Neuronal stem cell (in vitro differentiated cells): Measurements from ENCODE around the gene SIX2.

Experiments used
- DNase-seq: peaks from one replicate; pipeline ENCODE4 v3.0.0-alpha.2; 2013; ENCODE audit warnings: low spot score
- H2AFZ ChIP-seq: one replicate; pipeline ENCODE4 v1.6.1; 2013; ENCODE audit warnings: mild to moderate bottlenecking, low read length, inconsistent platforms
- H2AK5ac ChIP-seq: 2 replicates; pipeline ENCODE4 v1.6.1; 2013; ENCODE audit warnings: low read depth, mild to moderate bottlenecking, inconsistent platforms, low read length, moderate library complexity, mixed read lengths
- H2BK120ac ChIP-seq: 2 replicates; pipeline ENCODE4 v1.6.1; 2013; ENCODE audit warnings: low read depth, mild to moderate bottlenecking, inconsistent platforms, low read length, moderate library complexity, mixed read lengths
- H2BK12ac ChIP-seq: one replicate; pipeline ENCODE4 v1.6.1; 2013; ENCODE audit warnings: low read length, inconsistent platforms
- H2BK15ac ChIP-seq: 2 replicates; pipeline ENCODE4 v1.6.1; 2013; ENCODE audit warnings: mild to moderate bottlenecking, low read length, inconsistent platforms, mixed read lengths
- H2BK5ac ChIP-seq: one replicate; pipeline ENCODE4 v1.6.1; 2013; ENCODE audit warnings: inconsistent platforms, mild to moderate bottlenecking, low read length, moderate library complexity
- H3K14ac ChIP-seq: one replicate; pipeline ENCODE4 v1.6.1; 2013; ENCODE audit warnings: low read length, inconsistent platforms
- H3K18ac ChIP-seq: 2 replicates; pipeline ENCODE4 v1.6.1; 2013; ENCODE audit warnings: low read length, inconsistent platforms
- H3K23ac ChIP-seq: 2 replicates; pipeline ENCODE4 v1.6.1; 2013; ENCODE audit warnings: low read depth, mild to moderate bottlenecking, mixed read lengths, low read length, inconsistent platforms; ENCODE audit not compliant: poor library complexity
- H3K27ac ChIP-seq: replicated peaks from 3 replicates; pipeline ENCODE4 v1.5.1; 2013; ENCODE audit warnings: low read length, inconsistent platforms
- H3K27me3 ChIP-seq, 3 experiments: 2 replicates each; pipeline ENCODE4 v1.6.1; 2013; ENCODE audit warnings: low read length in 3 of 3, mild to moderate bottlenecking in 2 of 3, inconsistent platforms in 1 of 3, low read depth in 1 of 3, mixed read lengths in 1 of 3, moderate library complexity in 1 of 3; ENCODE audit not compliant: control insufficient read depth in 3 of 3, insufficient read depth in 3 of 3
- H3K36me3 ChIP-seq, 2 donors: replicated peaks in 1 of 2; 2 replicates each; pipeline ENCODE4 v1.6.1; 2013; ENCODE audit warnings: low read length in 2 of 2; ENCODE audit not compliant: control insufficient read depth in 2 of 2, insufficient read depth in 2 of 2
- H3K4ac ChIP-seq: 2 replicates; pipeline ENCODE4 v1.6.1; 2013; ENCODE audit warnings: inconsistent platforms, mild to moderate bottlenecking, low read length, moderate library complexity
- H3K4me1 ChIP-seq, 2 donors: 1 replicate in 1 of 2; 2 replicates in 1 of 2; pipeline ENCODE4 v1.6.1; 2013; ENCODE audit warnings: low read length in 2 of 2, low read depth in 1 of 2; ENCODE audit not compliant: control insufficient read depth in 2 of 2, insufficient read depth in 1 of 2
- H3K4me2 ChIP-seq: one replicate; pipeline ENCODE4 v1.6.1; 2013; ENCODE audit warnings: mild to moderate bottlenecking, low read length, inconsistent platforms; ENCODE audit not compliant: insufficient read depth, poor library complexity, severe bottlenecking
- H3K4me3 ChIP-seq, 2 donors: 2 replicates each; pipeline ENCODE4 v1.5.1; 2013; ENCODE audit warnings: low read length in 2 of 2, mild to moderate bottlenecking in 2 of 2, inconsistent platforms in 1 of 2, moderate library complexity in 1 of 2
- H3K79me1 ChIP-seq: one replicate; pipeline ENCODE4 v1.6.1; 2013; ENCODE audit warnings: low read depth, mild to moderate bottlenecking, inconsistent platforms, low read length, moderate library complexity
- H3K9ac ChIP-seq: one replicate; pipeline ENCODE4 v1.6.1; 2013; ENCODE audit warnings: mild to moderate bottlenecking, low read depth, low read length, inconsistent platforms; ENCODE audit not compliant: poor library complexity
- H3K9me3 ChIP-seq, 2 donors: replicated peaks in 1 of 2; 2 replicates each; pipeline versions ENCODE3 to v1.6.1; 2013; ENCODE audit warnings: low read length in 2 of 2, mild to moderate bottlenecking in 2 of 2, inconsistent platforms in 1 of 2, low read depth in 1 of 2, mixed read lengths in 1 of 2, moderate library complexity in 1 of 2; ENCODE audit not compliant: control insufficient read depth in 2 of 2, insufficient read depth in 1 of 2
- H4K8ac ChIP-seq: one replicate; pipeline ENCODE4 v1.6.1; 2013; ENCODE audit warnings: low read depth, mild to moderate bottlenecking, inconsistent platforms, low read length, moderate library complexity
- H4K91ac ChIP-seq: one replicate; pipeline ENCODE4 v1.6.1; 2013; ENCODE audit warnings: low read length, low read depth, mild to moderate bottlenecking, inconsistent platforms; ENCODE audit not compliant: poor library complexity
- WGBS, 2 donors: extraction: QIAGEN DNeasy Blood & Tissue Kit; methylation state at CpG; one replicate each; pipeline ENCODE4 v1.1.7; 2013; ENCODE audit warnings: missing lambda C conversion rate in 2 of 2, mixed read lengths in 1 of 2; ENCODE audit not compliant: insufficient read length in 2 of 2, insufficient replicate concordance in 1 of 2; ENCODE audit errors: extremely low coverage in 2 of 2; 5-methylcytosine and 5-hydroxymethylcytosine counted together

SIX2 gene

GRCh38 chr2:45011621-45012602, 2.7 kb upstream of the SIX2 start:
- Histone ChIP-seq H2AK5ac (no peak overlapping the region), H2BK15ac (no peak overlapping the region), H4K91ac (no peak overlapping the region), H3K9me3 (peaks cover 4 to 15% of the 10 kb centered on the region in 2 donors), H2AFZ (no peak overlapping the region), H3K27me3 (peaks cover 54 to 96% (median 63%) of the 10 kb centered on the region in 3 experiments), H3K4me2 (no peak overlapping the region), H3K27ac (no peak overlapping the region), H2BK5ac (no peak overlapping the region), H3K23ac (no peak overlapping the region), H3K4me3 (no peak overlapping the region), H3K36me3 (no peaks in the 10 kb centered on the region), H4K8ac (no peak overlapping the region), H2BK12ac (no peak overlapping the region), H2BK120ac (no peak overlapping the region), H3K4ac (no peak overlapping the region), H3K9ac (no peak overlapping the region), H3K18ac (no peak overlapping the region), H3K4me1 (peaks cover 12 to 20% of the 10 kb centered on the region in 2 donors), H3K14ac (no peak overlapping the region), H3K79me1 (no peaks in the 10 kb centered on the region)
- no peak for DNase-seq
- no CpG with 5 or more reads among the region's 10 CpGs for WGBS, 2 donors

- H3K4me3 ChIP-seq: no peak overlapping the region
- DNase-seq: no peak
Observed at GRCh38 chr2:45011121-45011520, 1.9 kb upstream of the SIX2 start.

GRCh38 chr2:45010702-45011012, 1.4 kb upstream of the SIX2 start:
- H3K36me3 ChIP-seq: no peaks in the 10 kb centered on the region
- peaks cover 12 to 20% of the 10 kb centered on the region in 2 donors for H3K4me1 ChIP-seq
- no peak overlapping the region for H2BK120ac ChIP-seq
- peak overlapping the region; percentile 87 for H3K4me2 ChIP-seq
- no peak for DNase-seq
- peak overlapping the region; percentile 89 for H3K18ac ChIP-seq
- no peak overlapping the region for H4K8ac ChIP-seq
- H3K9me3 ChIP-seq: peaks cover 4 to 26% of the 10 kb centered on the region in 2 donors
- H4K91ac ChIP-seq: no peak overlapping the region
- no peak overlapping the region for H3K4ac ChIP-seq
- no peak overlapping the region for H3K14ac ChIP-seq
- H2AK5ac ChIP-seq: peak overlapping the region; percentile 73
- H2BK12ac ChIP-seq: no peak overlapping the region
- peak overlapping the region; percentile 95 for H2BK15ac ChIP-seq
- WGBS, 2 donors: no CpG with 5 or more reads among the region's 5 CpGs
- peak overlapping the region; percentile 58 for H2BK5ac ChIP-seq
- H3K4me3 ChIP-seq: peak overlapping the region in 1 of 2 donors; percentile 66
- H3K9ac ChIP-seq: no peak overlapping the region
- peak overlapping the region; percentile 85 for H2AFZ ChIP-seq
- no peak overlapping the region for H3K27ac ChIP-seq
- peak overlapping the region; percentile 16 for H3K23ac ChIP-seq
- H3K79me1 ChIP-seq: no peaks in the 10 kb centered on the region
- H3K27me3 ChIP-seq: peaks cover 66 to 98% (median 76%) of the 10 kb centered on the region in 3 experiments

More at GRCh38 chr2:45011121-45011520, 1.9 kb upstream of the SIX2 start:
- H3K23ac ChIP-seq: no peak overlapping the region
- H2BK15ac ChIP-seq: peak overlapping the region; percentile 95
- no peak overlapping the region for H3K9ac ChIP-seq
- peaks cover 4 to 22% of the 10 kb centered on the region in 2 donors for H3K9me3 ChIP-seq
- H3K36me3 ChIP-seq: no peaks in the 10 kb centered on the region
- H3K14ac ChIP-seq: no peak overlapping the region
- no peak overlapping the region for H4K91ac ChIP-seq
- no CpG with 5 or more reads among the region's 3 CpGs for WGBS, 2 donors
- H2BK5ac ChIP-seq: no peak overlapping the region
- no peak overlapping the region for H3K4ac ChIP-seq
- H3K79me1 ChIP-seq: no peaks in the 10 kb centered on the region
- peaks cover 62 to 98% (median 71%) of the 10 kb centered on the region in 3 experiments for H3K27me3 ChIP-seq
- H3K4me1 ChIP-seq: peaks cover 12 to 20% of the 10 kb centered on the region in 2 donors
- H3K27ac ChIP-seq: no peak overlapping the region
- H2BK120ac ChIP-seq: no peak overlapping the region
- H2AFZ ChIP-seq: no peak overlapping the region
- H3K18ac ChIP-seq: no peak overlapping the region
- no peak overlapping the region for H4K8ac ChIP-seq
- H2BK12ac ChIP-seq: no peak overlapping the region
- H2AK5ac ChIP-seq: no peak overlapping the region
- H3K4me2 ChIP-seq: no peak overlapping the region
